GM23338 (cell line): ENCODE measurements around the gene SMIM12. TPM values are rescaled to one million over a fixed set of nuclear protein-coding genes. Genes with fewer than 3 reads are reported as not detected.

ENCODE experiments used
- ATAC-seq: fragments of 200-7000 bp; cut with Tn5 transposase; 3 replicates; pipeline ENCODE4 v1.9.1; 2020
- DNase-seq: peaks from one replicate; pipeline ENCODE4 v3.0.0-alpha.2; 2015; ENCODE audit warnings: low spot score
- H2AFZ ChIP-seq: fragments of 200-600 bp; sonication (generic); 2 replicates; pipeline ENCODE4 v1.8.0; 2016; ENCODE audit warnings: antibody characterized with exemption, mild to moderate bottlenecking, moderate library complexity
- H3F3A ChIP-seq: fragments of 200-600 bp; sonication (generic); replicated peaks from 2 replicates; pipeline ENCODE4 v1.8.0; 2017; ENCODE audit warnings: antibody characterized with exemption, mixed run types, low read depth
- H3K27ac ChIP-seq: fragments of 200-600 bp; sonication (generic); 2 replicates; pipeline ENCODE4 v1.6.1; 2016; ENCODE audit warnings: low read depth
- H3K27me3 ChIP-seq: fragments of 200-600 bp; sonication (generic); 2 replicates; pipeline ENCODE4 v1.8.0; 2016; ENCODE audit warnings: mild to moderate bottlenecking, mixed run types, moderate library complexity; ENCODE audit not compliant: insufficient read depth
- H3K36me3 ChIP-seq: fragments of 200-600 bp; sonication (generic); 2 replicates; pipeline ENCODE4 v1.8.0; 2016; ENCODE audit warnings: mild to moderate bottlenecking; ENCODE audit not compliant: insufficient read depth
- H3K4me1 ChIP-seq: fragments of 200-600 bp; sonication (generic); 2 replicates; pipeline ENCODE4 v1.8.0; 2016; ENCODE audit warnings: mild to moderate bottlenecking, moderate library complexity; ENCODE audit not compliant: insufficient read depth
- H3K4me2 ChIP-seq: fragments of 200-600 bp; sonication (generic); 2 replicates; pipeline ENCODE4 v1.7.1; 2017; ENCODE audit warnings: mixed run types
- H3K4me3 ChIP-seq: fragments of 200-600 bp; sonication (generic); 2 replicates; pipeline ENCODE4 v1.6.1; 2016; ENCODE audit warnings: mixed run types
- H3K79me2 ChIP-seq: fragments of 200-600 bp; sonication (generic); replicated peaks from 2 replicates; pipeline ENCODE4 v1.8.0; 2017; ENCODE audit warnings: mild to moderate bottlenecking; ENCODE audit not compliant: insufficient read depth
- H3K9me2 ChIP-seq: fragments of 200-600 bp; sonication (generic); 2 replicates; pipeline ENCODE4 v1.8.0; 2017; ENCODE audit not compliant: insufficient read depth
- H4K20me1 ChIP-seq: fragments of 200-600 bp; sonication (generic); replicated peaks from 2 replicates; pipeline ENCODE4 v1.8.0; 2017; ENCODE audit warnings: mild to moderate bottlenecking; ENCODE audit not compliant: insufficient read depth
- H3K27ac Mint-ChIP-seq: 2 replicates; pipeline ENCODE4 v1.8.0; 2020; ENCODE audit warnings: inconsistent platforms, mild to moderate bottlenecking, moderate library complexity, mixed read lengths
- H3K27me3 Mint-ChIP-seq: 3 replicates; pipeline ENCODE4 v1.8.0; 2022; ENCODE audit warnings: low read depth, mild to moderate bottlenecking, moderate library complexity, mixed read lengths, inconsistent platforms; ENCODE audit not compliant: insufficient read depth, poor library complexity
- H3K36me3 Mint-ChIP-seq: 3 replicates; pipeline ENCODE4 v1.8.0; 2021; ENCODE audit warnings: low read depth, mild to moderate bottlenecking, inconsistent platforms, moderate library complexity, mixed read lengths
- H3K4me1 Mint-ChIP-seq: 3 replicates; pipeline ENCODE4 v1.8.0; 2020; ENCODE audit warnings: mild to moderate bottlenecking, inconsistent platforms, mixed read lengths
- H3K4me3 Mint-ChIP-seq: 3 replicates; pipeline ENCODE4 v1.8.0; 2021; ENCODE audit warnings: moderate library complexity, mild to moderate bottlenecking, inconsistent platforms, mixed read lengths
- H3K9me3 Mint-ChIP-seq: 3 replicates; pipeline ENCODE4 v1.8.0; 2020; ENCODE audit warnings: moderate library complexity, mild to moderate bottlenecking, inconsistent platforms, mixed read lengths
- CREB1 ChIP-seq: fragments of 250-450 bp; sonication (Bioruptor Pico); IDR thresholded peaks from 2 replicates; pipeline ENCODE4 v1.5.0; 2020; ENCODE audit warnings: low read depth, mild to moderate bottlenecking, moderate library complexity
- EZH2 ChIP-seq: fragments of 200-600 bp; sonication (generic); IDR thresholded peaks from one replicate; pipeline ENCODE4 v1.8.0; 2017; ENCODE audit warnings: antibody characterized with exemption, mild to moderate bottlenecking, low read depth; ENCODE audit not compliant: unreplicated experiment
- EZH2phosphoT487 ChIP-seq: fragments of 200-600 bp; sonication (generic); IDR thresholded peaks from one replicate; pipeline ENCODE4 v1.8.1; 2018; ENCODE audit warnings: antibody characterized with exemption; ENCODE audit not compliant: unreplicated experiment
- NANOG ChIP-seq: IDR thresholded peaks from 2 replicates; pipeline ENCODE4 v1.6.1; 2016; ENCODE audit warnings: antibody characterized with exemption, borderline replicate concordance
- POLR2AphosphoS5 ChIP-seq: IDR thresholded peaks from 2 replicates; pipeline ENCODE4 v1.6.1; 2016; ENCODE audit warnings: antibody characterized with exemption, low read depth
- STAT1 ChIP-seq: IDR thresholded peaks from one replicate; pipeline ENCODE4 v1.6.1; 2016; ENCODE audit warnings: antibody characterized with exemption; ENCODE audit not compliant: unreplicated experiment
- ZNF331 ChIP-seq: fragments of 250-450 bp; sonication (Bioruptor Pico); IDR thresholded peaks from 2 replicates; pipeline ENCODE4 v1.5.0; 2020; ENCODE audit warnings: low read depth, mild to moderate bottlenecking, moderate library complexity
- polyA plus RNA-seq: library from polyadenylated mRNA; unstranded; fragments of >200 nt; fragmentation: Nextera tagmentation; extraction: Ambion mirVana; gene quantifications from 2 replicates; pipeline ENCODE4 v1.2.1, GENCODE V29; 2016
- total RNA-seq: library from RNA; depleted of rRNA; stranded (reverse); fragments of >200 nt; shearing (Covaris generic); gene quantifications from 2 replicates; pipeline ENCODE4 v1.2.3, GENCODE V29; 2014
- TF ChIP-seq, protein P1 (sequence below): IDR thresholded peaks from 2 replicates; pipeline ENCODE4 v1.6.1; 2016; ENCODE audit warnings: antibody characterized with exemption
- TF ChIP-seq, protein P2 (sequence below): IDR thresholded peaks from one replicate; pipeline ENCODE4 v1.6.1; 2018; ENCODE audit warnings: antibody characterized with exemption; ENCODE audit not compliant: unreplicated experiment
- TF ChIP-seq, protein P3 (sequence below), 2 experiments: fragments of 200-600 bp in 1 of 2; sonication (generic) in 1 of 2; conservative IDR thresholded peaks; 2 replicates each; pipeline versions ENCODE4 v1.5.1 to v1.6.1; 2016 to 2017; ENCODE audit warnings: antibody characterized with exemption in 2 of 2, low read depth in 2 of 2, mild to moderate bottlenecking in 2 of 2, moderate library complexity in 1 of 2

Gene SMIM12
- total and polyA plus RNA-seq, 2 experiments from 2014 or later = 22.7 to 25.3 TPM

DNA sequence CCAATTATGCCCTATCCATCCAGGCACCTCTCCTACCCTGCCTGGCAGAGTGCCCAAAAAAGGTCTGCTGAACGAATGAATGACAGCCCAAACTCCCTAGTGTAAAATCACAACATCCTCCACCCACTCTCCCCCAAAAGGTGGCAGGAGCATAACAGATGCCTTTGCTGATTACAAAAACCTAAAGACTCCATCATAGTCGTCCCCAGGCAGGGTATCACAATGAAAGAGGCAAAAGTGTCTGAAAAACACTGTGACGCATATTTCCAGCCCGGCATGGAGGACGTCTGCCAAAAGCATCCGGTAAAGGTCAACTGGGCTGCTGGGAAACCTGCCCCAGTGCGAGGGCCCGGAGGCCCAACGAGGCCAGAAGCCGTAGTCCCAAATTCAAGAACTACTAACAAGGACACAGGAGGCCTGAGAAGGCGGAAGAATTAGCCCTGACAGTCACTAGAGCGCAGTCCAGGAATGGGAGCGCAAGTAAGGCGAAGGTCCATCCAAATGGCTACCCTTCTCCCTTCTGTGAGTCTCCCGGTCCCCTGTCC is 576 bp downstream of the SMIM12 start:
- DNase-seq (no peak), ATAC-seq (no peak)
- H3K4me3 Mint-ChIP-seq = peak overlapping the region; percentile 99
- H3K9me2 ChIP-seq = no peaks in the 10 kb centered on the region; the same call in 1 of the 2 replicates
- TF ChIP-seq, protein P1, sequence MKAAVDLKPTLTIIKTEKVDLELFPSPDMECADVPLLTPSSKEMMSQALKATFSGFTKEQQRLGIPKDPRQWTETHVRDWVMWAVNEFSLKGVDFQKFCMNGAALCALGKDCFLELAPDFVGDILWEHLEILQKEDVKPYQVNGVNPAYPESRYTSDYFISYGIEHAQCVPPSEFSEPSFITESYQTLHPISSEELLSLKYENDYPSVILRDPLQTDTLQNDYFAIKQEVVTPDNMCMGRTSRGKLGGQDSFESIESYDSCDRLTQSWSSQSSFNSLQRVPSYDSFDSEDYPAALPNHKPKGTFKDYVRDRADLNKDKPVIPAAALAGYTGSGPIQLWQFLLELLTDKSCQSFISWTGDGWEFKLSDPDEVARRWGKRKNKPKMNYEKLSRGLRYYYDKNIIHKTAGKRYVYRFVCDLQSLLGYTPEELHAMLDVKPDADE = no peak
- peaks cover 30% of the 10 kb centered on the region for H3K79me2 ChIP-seq
- H3K36me3 Mint-ChIP-seq = peaks cover 24% of the 10 kb centered on the region
- H3F3A ChIP-seq = no peaks in the 10 kb centered on the region
- H4K20me1 ChIP-seq = peaks cover 15% of the 10 kb centered on the region
- H3K36me3 ChIP-seq = 0 out of 2 replicates have a peak, but pooled peaks cover 4% of the 10 kb centered on the region
- peak overlapping the region; percentile 48; the same call in 1 of the 2 replicates for H3K27ac Mint-ChIP-seq
- peak overlapping the region; percentile 50; the same call in 1 of the 2 replicates for H3K27ac ChIP-seq
- no peaks in the 10 kb centered on the region for H3K27me3 ChIP-seq
- H3K4me2 ChIP-seq = peak overlapping the region; percentile 98
- 0 out of 3 replicates have a peak, but pooled peaks cover 5% of the 10 kb centered on the region for H3K9me3 Mint-ChIP-seq
- peaks cover 7% of the 10 kb centered on the region for H3K27me3 Mint-ChIP-seq
- H3K4me1 ChIP-seq = peaks cover 10% of the 10 kb centered on the region; the same call in 1 of the 2 replicates
- H3K4me3 ChIP-seq = peak overlapping the region; percentile 97
- H3K4me1 Mint-ChIP-seq = peaks cover 12% of the 10 kb centered on the region
- H2AFZ ChIP-seq = peak overlapping the region; percentile 85

DNA sequence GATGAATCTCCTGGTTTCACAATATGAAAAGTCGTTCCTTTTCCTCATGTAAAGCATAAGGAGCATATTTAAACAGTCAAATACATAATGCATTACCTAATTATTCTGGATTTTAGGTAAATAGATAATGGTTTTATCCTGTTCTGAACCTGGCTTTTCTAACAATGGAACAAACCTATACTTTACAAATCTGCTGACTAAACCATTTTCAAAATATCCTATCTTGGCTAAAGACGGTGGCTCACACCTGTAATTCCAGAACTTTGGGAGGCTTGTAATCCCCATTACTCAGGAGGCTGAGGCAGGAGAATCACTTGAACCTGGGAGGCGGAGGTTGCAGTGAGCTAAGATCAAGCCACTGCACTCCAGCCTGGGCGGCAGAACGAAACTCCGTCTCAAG is 2.9 kb downstream of the SMIM12 start:
- Histone ChIP-seq H3K9me2 (no peaks in the 10 kb centered on the region; the same call in 1 of the 2 replicates), H3K4me2 (no peak overlapping the region), H2AFZ (no peak overlapping the region), H3K4me3 (no peak overlapping the region), H3K79me2 (peaks cover 30% of the 10 kb centered on the region), H3K27me3 (no peaks in the 10 kb centered on the region), H3F3A (no peaks in the 10 kb centered on the region), H3K36me3 (0 out of 2 replicates have a peak, but pooled peaks cover 4% of the 10 kb centered on the region), H3K27ac (no peak overlapping the region), H3K4me1 (peaks cover 13% of the 10 kb centered on the region), H4K20me1 (peaks cover 16% of the 10 kb centered on the region)
- TF ChIP-seq CREB1 (CRISPR knock-in tag) (no peak), NANOG (no peak), POLR2AphosphoS5 (no peak), STAT1 (no peak)
- H3K36me3 Mint-ChIP-seq = peaks cover 24% of the 10 kb centered on the region
- 0 out of 3 replicates have a peak, but pooled peaks cover 5% of the 10 kb centered on the region for H3K9me3 Mint-ChIP-seq
- ATAC-seq = no peak
- H3K4me1 Mint-ChIP-seq = peaks cover 18% of the 10 kb centered on the region
- H3K27me3 Mint-ChIP-seq = peaks cover 5% of the 10 kb centered on the region
- H3K4me3 Mint-ChIP-seq = no peak overlapping the region
- no peak for DNase-seq
- no peak overlapping the region for H3K27ac Mint-ChIP-seq

DNA sequence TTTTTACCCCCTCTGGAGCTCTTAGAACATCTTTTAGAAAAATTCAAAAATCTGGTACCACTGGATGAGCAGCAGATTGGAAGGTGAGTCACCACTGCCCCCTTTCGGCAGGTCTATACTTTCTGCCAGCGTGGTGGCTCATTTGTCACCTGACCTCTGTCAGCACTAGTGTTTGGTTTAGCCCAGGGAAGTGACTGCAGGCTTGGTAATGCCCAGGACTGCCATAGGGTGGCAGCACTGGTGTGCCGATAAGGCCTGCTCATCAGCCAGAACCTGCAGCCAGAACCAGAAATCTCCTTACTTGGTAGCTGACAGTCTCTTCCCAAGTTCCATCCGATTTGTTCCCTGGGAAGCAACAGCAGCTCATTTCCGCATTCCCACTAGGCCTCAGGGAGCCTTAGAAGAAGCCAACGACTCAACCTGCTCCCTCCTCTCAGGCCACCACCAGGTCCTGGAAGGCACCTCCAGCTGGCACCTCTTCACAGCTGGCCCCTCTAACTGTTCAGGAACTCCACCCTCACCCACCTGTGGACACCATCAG is 6.8 kb downstream of the SMIM12 start:
- Mint-ChIP-seq H3K9me3 (0 out of 3 replicates have a peak, but pooled peaks cover 3% of the 10 kb centered on the region), H3K36me3 (peaks cover 28% of the 10 kb centered on the region), H3K4me3 (no peak overlapping the region), H3K27ac (peak overlapping the region; percentile 91), H3K4me1 (peaks cover 29% of the 10 kb centered on the region), H3K27me3 (no peaks in the 10 kb centered on the region)
- Histone ChIP-seq H3K9me2 (no peaks in the 10 kb centered on the region), H3K4me3 (no peak overlapping the region), H3K27me3 (no peaks in the 10 kb centered on the region), H3K4me1 (peaks cover 9% of the 10 kb centered on the region), H4K20me1 (peaks cover 11% of the 10 kb centered on the region), H3F3A (no peaks in the 10 kb centered on the region), H2AFZ (no peak overlapping the region), H3K4me2 (no peak overlapping the region), H3K79me2 (peaks cover 13% of the 10 kb centered on the region), H3K36me3 (0 out of 2 replicates have a peak, but pooled peaks cover 4% of the 10 kb centered on the region), H3K27ac (peak overlapping the region; percentile 93)
- DNase-seq (peak; percentile 96), ATAC-seq (peak; percentile 95)
- TF ChIP-seq, protein P2, sequence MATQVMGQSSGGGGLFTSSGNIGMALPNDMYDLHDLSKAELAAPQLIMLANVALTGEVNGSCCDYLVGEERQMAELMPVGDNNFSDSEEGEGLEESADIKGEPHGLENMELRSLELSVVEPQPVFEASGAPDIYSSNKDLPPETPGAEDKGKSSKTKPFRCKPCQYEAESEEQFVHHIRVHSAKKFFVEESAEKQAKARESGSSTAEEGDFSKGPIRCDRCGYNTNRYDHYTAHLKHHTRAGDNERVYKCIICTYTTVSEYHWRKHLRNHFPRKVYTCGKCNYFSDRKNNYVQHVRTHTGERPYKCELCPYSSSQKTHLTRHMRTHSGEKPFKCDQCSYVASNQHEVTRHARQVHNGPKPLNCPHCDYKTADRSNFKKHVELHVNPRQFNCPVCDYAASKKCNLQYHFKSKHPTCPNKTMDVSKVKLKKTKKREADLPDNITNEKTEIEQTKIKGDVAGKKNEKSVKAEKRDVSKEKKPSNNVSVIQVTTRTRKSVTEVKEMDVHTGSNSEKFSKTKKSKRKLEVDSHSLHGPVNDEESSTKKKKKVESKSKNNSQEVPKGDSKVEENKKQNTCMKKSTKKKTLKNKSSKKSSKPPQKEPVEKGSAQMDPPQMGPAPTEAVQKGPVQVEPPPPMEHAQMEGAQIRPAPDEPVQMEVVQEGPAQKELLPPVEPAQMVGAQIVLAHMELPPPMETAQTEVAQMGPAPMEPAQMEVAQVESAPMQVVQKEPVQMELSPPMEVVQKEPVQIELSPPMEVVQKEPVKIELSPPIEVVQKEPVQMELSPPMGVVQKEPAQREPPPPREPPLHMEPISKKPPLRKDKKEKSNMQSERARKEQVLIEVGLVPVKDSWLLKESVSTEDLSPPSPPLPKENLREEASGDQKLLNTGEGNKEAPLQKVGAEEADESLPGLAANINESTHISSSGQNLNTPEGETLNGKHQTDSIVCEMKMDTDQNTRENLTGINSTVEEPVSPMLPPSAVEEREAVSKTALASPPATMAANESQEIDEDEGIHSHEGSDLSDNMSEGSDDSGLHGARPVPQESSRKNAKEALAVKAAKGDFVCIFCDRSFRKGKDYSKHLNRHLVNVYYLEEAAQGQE = no peak
- TF ChIP-seq STAT1 (no peak), NANOG (no peak), POLR2AphosphoS5 (no peak), EZH2 (no peak), ZNF331 (CRISPR knock-in tag) (no peak), EZH2phosphoT487 (no peak)
- TF ChIP-seq, protein P3, sequence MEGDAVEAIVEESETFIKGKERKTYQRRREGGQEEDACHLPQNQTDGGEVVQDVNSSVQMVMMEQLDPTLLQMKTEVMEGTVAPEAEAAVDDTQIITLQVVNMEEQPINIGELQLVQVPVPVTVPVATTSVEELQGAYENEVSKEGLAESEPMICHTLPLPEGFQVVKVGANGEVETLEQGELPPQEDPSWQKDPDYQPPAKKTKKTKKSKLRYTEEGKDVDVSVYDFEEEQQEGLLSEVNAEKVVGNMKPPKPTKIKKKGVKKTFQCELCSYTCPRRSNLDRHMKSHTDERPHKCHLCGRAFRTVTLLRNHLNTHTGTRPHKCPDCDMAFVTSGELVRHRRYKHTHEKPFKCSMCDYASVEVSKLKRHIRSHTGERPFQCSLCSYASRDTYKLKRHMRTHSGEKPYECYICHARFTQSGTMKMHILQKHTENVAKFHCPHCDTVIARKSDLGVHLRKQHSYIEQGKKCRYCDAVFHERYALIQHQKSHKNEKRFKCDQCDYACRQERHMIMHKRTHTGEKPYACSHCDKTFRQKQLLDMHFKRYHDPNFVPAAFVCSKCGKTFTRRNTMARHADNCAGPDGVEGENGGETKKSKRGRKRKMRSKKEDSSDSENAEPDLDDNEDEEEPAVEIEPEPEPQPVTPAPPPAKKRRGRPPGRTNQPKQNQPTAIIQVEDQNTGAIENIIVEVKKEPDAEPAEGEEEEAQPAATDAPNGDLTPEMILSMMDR (conservative IDR thresholded peaks at IDR 0.05; ENCODE audit: low read depth in 2 of 2) = peak; percentile 95 to 99
- TF ChIP-seq, protein P1 = no peak
